H1 (cell line): Measurements from ENCODE around the gene CNGA4.

ENCODE experiments used
- CTCF ChIP-seq, 3 experiments: IDR thresholded peaks; 1 replicate in 2 of 3; 2 replicates in 1 of 3; pipeline versions ENCODE4 v1.5.1 to v1.6.1; 2011; ENCODE audit warnings: low read length in 3 of 3, mild to moderate bottlenecking in 3 of 3, inconsistent platforms in 2 of 3, low read depth in 1 of 3, moderate library complexity in 1 of 3; ENCODE audit not compliant: insufficient read depth in 1 of 3; ENCODE audit errors: control extremely low read depth in 1 of 3
- MAX ChIP-seq: IDR thresholded peaks from 2 replicates; pipeline ENCODE4 v1.6.1; 2012; ENCODE audit warnings: inconsistent platforms

- TF ChIP-seq MAX (no peak), CTCF (IDR thresholded peaks at IDR 0.05; ENCODE audit: control extremely low read depth in 1 of 3, insufficient read depth in 1 of 3, low read depth in 1 of 3, low read length in 3 of 3) (no peak)
Measured at GRCh38 chr11:6209801-6210200, 29.1 kb upstream of the CNGA4 start.
